Neural cell (in vitro differentiated cells): ENCODE results near the gene ADGRE3. TPM values are rescaled to one million over a fixed set of nuclear protein-coding genes. Genes with fewer than 3 reads are reported as not detected.
"Not testable (repeated sequence)": the region's sequence is repeated elsewhere in the genome, so short reads cannot be mapped to it uniquely, and the experiment has no call there.

Experiments used
- H2AFZ ChIP-seq: fragments of 200-600, 300-800 bp; sonication (generic), shearing (Covaris generic); 2 replicates; pipeline ENCODE4 v1.6.0; 2014; ENCODE audit warnings: low read depth, mild to moderate bottlenecking, antibody characterized with exemption, low read length, moderate library complexity
- H3F3A ChIP-seq: fragments of 200-600 bp; shearing (Covaris generic); 2 replicates; pipeline ENCODE4 v1.6.1; 2016; ENCODE audit warnings: mild to moderate bottlenecking, moderate library complexity, mixed read lengths, antibody characterized with exemption, low read length; ENCODE audit not compliant: insufficient read depth, poor library complexity, severe bottlenecking
- H3K27ac ChIP-seq: fragments of 200-600, 300-800 bp; sonication (generic), shearing (Covaris generic); 2 replicates; pipeline ENCODE4 v1.5.1; 2014; ENCODE audit warnings: mild to moderate bottlenecking, low read length, moderate library complexity
- H3K27me3 ChIP-seq: fragments of 300-800, 200-600 bp; sonication (generic), shearing (Covaris generic); 2 replicates; pipeline ENCODE4 v1.6.0; 2014; ENCODE audit warnings: mild to moderate bottlenecking, low read depth, low read length, moderate library complexity; ENCODE audit not compliant: insufficient read depth
- H3K36me3 ChIP-seq: fragments of 300-800, 200-600 bp; sonication (generic), shearing (Covaris generic); 2 replicates; pipeline ENCODE4 v1.5.1; 2014; ENCODE audit warnings: mild to moderate bottlenecking, antibody characterized with exemption, low read length, moderate library complexity; ENCODE audit not compliant: insufficient read depth
- H3K4me2 ChIP-seq: fragments of 300-800, 200-600 bp; sonication (generic), shearing (Covaris generic); 2 replicates; pipeline ENCODE4 v1.6.0; 2014; ENCODE audit warnings: mild to moderate bottlenecking, low read length
- H3K4me3 ChIP-seq: fragments of 300-800, 200-600 bp; sonication (generic), shearing (Covaris generic); 2 replicates; pipeline ENCODE4 v1.5.1; 2014; ENCODE audit warnings: mild to moderate bottlenecking, low read length, moderate library complexity
- H3K79me2 ChIP-seq: fragments of 200-600 bp; shearing (Covaris generic); replicated peaks from 2 replicates; pipeline ENCODE4 v1.6.0; 2014; ENCODE audit warnings: mild to moderate bottlenecking, low read length, moderate library complexity; ENCODE audit not compliant: insufficient read depth
- H3K9ac ChIP-seq: fragments of 300-800, 200-600 bp; sonication (generic), shearing (Covaris generic); 2 replicates; pipeline ENCODE4 v1.6.1; 2016; ENCODE audit warnings: mild to moderate bottlenecking, low read length, mixed read lengths
- H3K9me2 ChIP-seq: fragments of 200-600 bp; shearing (Covaris generic); 2 replicates; pipeline ENCODE4 v1.6.1; 2016; ENCODE audit warnings: mild to moderate bottlenecking, low read length, mixed read lengths; ENCODE audit not compliant: insufficient read depth
- H3K9me3 ChIP-seq: fragments of 200-600, 300-800 bp; sonication (generic), shearing (Covaris generic); 2 replicates; pipeline ENCODE4 v1.6.1; 2016; ENCODE audit warnings: mild to moderate bottlenecking, mixed run types, low read length, moderate library complexity, mixed read lengths
- H4K20me1 ChIP-seq: fragments of 200-600 bp; shearing (Covaris generic); 2 replicates; pipeline ENCODE4 v1.6.1; 2016; ENCODE audit warnings: mild to moderate bottlenecking, mixed run types; ENCODE audit not compliant: insufficient read depth
- EP300 ChIP-seq: fragments of 450-650 bp; conservative IDR thresholded peaks from 2 replicates; pipeline ENCODE4 v1.6.1; 2014; ENCODE audit warnings: antibody characterized with exemption, mild to moderate bottlenecking, moderate library complexity; ENCODE audit not compliant: poor library complexity, severe bottlenecking
- EZH2 ChIP-seq: fragments of 200-600, 300-800 bp; shearing (Covaris generic), sonication (generic); IDR thresholded peaks from 2 replicates; pipeline ENCODE4 v1.6.1; 2014; ENCODE audit warnings: antibody characterized with exemption, low read length, borderline replicate concordance, mild to moderate bottlenecking; ENCODE audit not compliant: insufficient read depth, poor library complexity, severe bottlenecking
- MXI1 ChIP-seq: fragments of 450-650 bp; conservative IDR thresholded peaks from 2 replicates; pipeline ENCODE4 v1.6.1; 2014; ENCODE audit warnings: antibody characterized with exemption, mild to moderate bottlenecking; ENCODE audit not compliant: poor library complexity, severe bottlenecking
- POLR2AphosphoS5 ChIP-seq: IDR thresholded peaks from 2 replicates; pipeline ENCODE4 v1.6.1; 2012
- RAD21 ChIP-seq: fragments of 450-650 bp; conservative IDR thresholded peaks from 2 replicates; pipeline ENCODE4 v1.6.1; 2014; ENCODE audit warnings: antibody characterized with exemption, mild to moderate bottlenecking, moderate library complexity
- SMC3 ChIP-seq: fragments of 450-650 bp; conservative IDR thresholded peaks from 2 replicates; pipeline ENCODE4 v1.6.1; 2014; ENCODE audit warnings: antibody characterized with exemption, mild to moderate bottlenecking, moderate library complexity; ENCODE audit not compliant: poor library complexity
- TAF1 ChIP-seq: IDR thresholded peaks from 2 replicates; pipeline ENCODE4 v1.6.1; 2012; ENCODE audit warnings: low read depth
- polyA plus RNA-seq: library from polyadenylated mRNA; depleted of rRNA; stranded (reverse); fragments of >200 nt; gene quantifications from 2 replicates; pipeline ENCODE4 v1.2.3, GENCODE V29; 2014
- TF ChIP-seq, protein P1 (sequence below): IDR thresholded peaks from 2 replicates; pipeline ENCODE4 v1.6.1; 2012; ENCODE audit warnings: borderline replicate concordance
- TF ChIP-seq, protein P2 (sequence below): fragments of 450-650 bp; IDR thresholded peaks from 2 replicates; pipeline ENCODE4 v1.5.1; 2014; ENCODE audit warnings: antibody characterized with exemption, mild to moderate bottlenecking, moderate library complexity; ENCODE audit not compliant: poor library complexity, severe bottlenecking

Gene ADGRE3
- polyA plus RNA-seq, 1 donor from 2014 or later, result not detected

DNA sequence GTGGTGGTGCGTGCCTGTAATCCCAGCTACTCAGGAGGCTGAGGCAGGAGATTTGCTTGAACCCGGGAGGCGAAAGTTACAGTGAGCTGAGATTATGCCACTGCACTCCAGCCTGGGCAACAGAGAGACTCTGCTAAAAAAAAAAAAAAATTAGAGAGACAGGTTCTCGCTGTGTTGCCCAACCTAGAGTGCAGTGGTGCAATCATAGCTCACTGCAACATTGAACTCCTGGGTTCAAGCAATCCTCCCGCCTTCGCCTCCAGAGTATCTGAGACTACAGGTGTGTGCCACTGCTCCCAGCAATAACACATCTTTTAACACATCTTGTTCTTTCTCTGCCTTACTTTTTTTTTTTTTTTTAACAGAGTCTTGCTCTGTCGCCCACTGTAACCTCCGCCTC lies 59.0 kb downstream of the ADGRE3 start:
- no peaks in the 10 kb centered on the region for H3K27me3 ChIP-seq
- no peaks in the 10 kb centered on the region for H3K36me3 ChIP-seq
- H3K4me2 ChIP-seq, result no peak overlapping the region
- no peaks in the 10 kb centered on the region for H3F3A ChIP-seq
- H2AFZ ChIP-seq, result no peak overlapping the region
- no peaks in the 10 kb centered on the region for H3K9me2 ChIP-seq
- no peak overlapping the region for H3K9ac ChIP-seq
- TF ChIP-seq MXI1 (no peak), EZH2 (no peak), POLR2AphosphoS5 (no peak), RAD21 (no peak), EP300 (no peak), SMC3 (no peak), TAF1 (no peak)
- TF ChIP-seq, protein P1, sequence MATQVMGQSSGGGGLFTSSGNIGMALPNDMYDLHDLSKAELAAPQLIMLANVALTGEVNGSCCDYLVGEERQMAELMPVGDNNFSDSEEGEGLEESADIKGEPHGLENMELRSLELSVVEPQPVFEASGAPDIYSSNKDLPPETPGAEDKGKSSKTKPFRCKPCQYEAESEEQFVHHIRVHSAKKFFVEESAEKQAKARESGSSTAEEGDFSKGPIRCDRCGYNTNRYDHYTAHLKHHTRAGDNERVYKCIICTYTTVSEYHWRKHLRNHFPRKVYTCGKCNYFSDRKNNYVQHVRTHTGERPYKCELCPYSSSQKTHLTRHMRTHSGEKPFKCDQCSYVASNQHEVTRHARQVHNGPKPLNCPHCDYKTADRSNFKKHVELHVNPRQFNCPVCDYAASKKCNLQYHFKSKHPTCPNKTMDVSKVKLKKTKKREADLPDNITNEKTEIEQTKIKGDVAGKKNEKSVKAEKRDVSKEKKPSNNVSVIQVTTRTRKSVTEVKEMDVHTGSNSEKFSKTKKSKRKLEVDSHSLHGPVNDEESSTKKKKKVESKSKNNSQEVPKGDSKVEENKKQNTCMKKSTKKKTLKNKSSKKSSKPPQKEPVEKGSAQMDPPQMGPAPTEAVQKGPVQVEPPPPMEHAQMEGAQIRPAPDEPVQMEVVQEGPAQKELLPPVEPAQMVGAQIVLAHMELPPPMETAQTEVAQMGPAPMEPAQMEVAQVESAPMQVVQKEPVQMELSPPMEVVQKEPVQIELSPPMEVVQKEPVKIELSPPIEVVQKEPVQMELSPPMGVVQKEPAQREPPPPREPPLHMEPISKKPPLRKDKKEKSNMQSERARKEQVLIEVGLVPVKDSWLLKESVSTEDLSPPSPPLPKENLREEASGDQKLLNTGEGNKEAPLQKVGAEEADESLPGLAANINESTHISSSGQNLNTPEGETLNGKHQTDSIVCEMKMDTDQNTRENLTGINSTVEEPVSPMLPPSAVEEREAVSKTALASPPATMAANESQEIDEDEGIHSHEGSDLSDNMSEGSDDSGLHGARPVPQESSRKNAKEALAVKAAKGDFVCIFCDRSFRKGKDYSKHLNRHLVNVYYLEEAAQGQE, result no peak
- TF ChIP-seq, protein P2, sequence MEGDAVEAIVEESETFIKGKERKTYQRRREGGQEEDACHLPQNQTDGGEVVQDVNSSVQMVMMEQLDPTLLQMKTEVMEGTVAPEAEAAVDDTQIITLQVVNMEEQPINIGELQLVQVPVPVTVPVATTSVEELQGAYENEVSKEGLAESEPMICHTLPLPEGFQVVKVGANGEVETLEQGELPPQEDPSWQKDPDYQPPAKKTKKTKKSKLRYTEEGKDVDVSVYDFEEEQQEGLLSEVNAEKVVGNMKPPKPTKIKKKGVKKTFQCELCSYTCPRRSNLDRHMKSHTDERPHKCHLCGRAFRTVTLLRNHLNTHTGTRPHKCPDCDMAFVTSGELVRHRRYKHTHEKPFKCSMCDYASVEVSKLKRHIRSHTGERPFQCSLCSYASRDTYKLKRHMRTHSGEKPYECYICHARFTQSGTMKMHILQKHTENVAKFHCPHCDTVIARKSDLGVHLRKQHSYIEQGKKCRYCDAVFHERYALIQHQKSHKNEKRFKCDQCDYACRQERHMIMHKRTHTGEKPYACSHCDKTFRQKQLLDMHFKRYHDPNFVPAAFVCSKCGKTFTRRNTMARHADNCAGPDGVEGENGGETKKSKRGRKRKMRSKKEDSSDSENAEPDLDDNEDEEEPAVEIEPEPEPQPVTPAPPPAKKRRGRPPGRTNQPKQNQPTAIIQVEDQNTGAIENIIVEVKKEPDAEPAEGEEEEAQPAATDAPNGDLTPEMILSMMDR, result no peak
- no peaks in the 10 kb centered on the region for H3K79me2 ChIP-seq
- H3K27ac ChIP-seq, result no peak overlapping the region
- peaks cover 5% of the 10 kb centered on the region for H3K9me3 ChIP-seq
- no peak overlapping the region for H3K4me3 ChIP-seq
- no peaks in the 10 kb centered on the region for H4K20me1 ChIP-seq

DNA sequence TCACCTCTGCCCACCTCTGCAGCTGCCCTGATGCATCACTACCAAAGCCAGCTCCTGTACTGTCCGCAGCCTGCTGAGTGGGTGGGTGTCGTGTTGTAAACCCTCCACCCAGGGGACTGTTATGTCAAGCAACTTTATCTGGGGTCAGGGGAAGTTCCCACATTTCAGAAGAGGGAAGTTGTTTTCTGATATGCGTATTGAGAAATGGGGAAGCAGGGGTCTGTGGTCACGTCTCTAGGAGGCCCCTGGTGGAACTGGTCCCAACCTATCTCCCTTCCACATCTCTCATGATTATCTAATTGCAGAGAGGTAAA lies 60.6 kb downstream of the ADGRE3 start:
- H3K9ac ChIP-seq, result no peak overlapping the region
- H3K9me3 ChIP-seq, result peaks cover 3% of the 10 kb centered on the region
- no peaks in the 10 kb centered on the region for H3K9me2 ChIP-seq
- H3K36me3 ChIP-seq, result no peaks in the 10 kb centered on the region
- no peak overlapping the region for H3K27ac ChIP-seq
- no peak overlapping the region for H3K4me2 ChIP-seq
- H3K4me3 ChIP-seq, result no peak overlapping the region
- TF ChIP-seq SMC3, result no peak
- no peak for TF ChIP-seq TAF1
- TF ChIP-seq EP300, result no peak
- no peak for TF ChIP-seq EZH2
- no peak for TF ChIP-seq RAD21
- TF ChIP-seq, protein P1, result no peak
- TF ChIP-seq POLR2AphosphoS5, result no peak
- TF ChIP-seq MXI1, result no peak
- TF ChIP-seq, protein P2, result no peak
- H2AFZ ChIP-seq, result no peak overlapping the region
- no peaks in the 10 kb centered on the region for H3F3A ChIP-seq
- H3K79me2 ChIP-seq, result no peaks in the 10 kb centered on the region
- H4K20me1 ChIP-seq, result no peaks in the 10 kb centered on the region
- no peaks in the 10 kb centered on the region for H3K27me3 ChIP-seq

- H2AFZ ChIP-seq, H4K20me1 ChIP-seq, H3K27me3 ChIP-seq, H3K36me3 ChIP-seq, H3K9me2 ChIP-seq, H3K9ac ChIP-seq, H3K4me3 ChIP-seq, H3K27ac ChIP-seq, H3K9me3 ChIP-seq, H3F3A ChIP-seq, H3K4me2 ChIP-seq, H3K79me2 ChIP-seq: not testable (repeated sequence)
Observed at GRCh38 chr19:14613399-14614098, 61.1 kb downstream of the ADGRE3 start.
